HCT116 (cell line): ENCODE measurements around the gene MME. TPM values are rescaled to one million over a fixed set of nuclear protein-coding genes. Genes with fewer than 3 reads are reported as not detected.

Experiments used
- ATAC-seq: fragments of 200-7000 bp; cut with Tn5 transposase; 2 replicates; pipeline ENCODE4 v1.9.1; 2020; ENCODE audit warnings: mild to moderate bottlenecking, moderate library complexity
- BruUV-seq: library from RNA; stranded (reverse); fragments of 400-500 nt; replicated peaks from 2 replicates; lab custom pipeline; 2021; lab: Mats Ljungman, UMichigan
- CTCF ChIA-PET: fragments of 300-600 bp; sonication (Branson Sonifier 250); formaldehyde crosslinking; loops from one replicate; lab custom pipeline; 2021; ENCODE audit warnings: antibody characterized with exemption; lab: Charles Lee
- POLR2A ChIA-PET: fragments of 300-600, 350-600 bp; sonication (Branson Sonifier 250); formaldehyde crosslinking; loops from one replicate; lab custom pipeline; 2021; ENCODE audit warnings: antibody characterized with exemption; lab: Charles Lee
- RAD21 ChIA-PET, 2 experiments: fragments of 300-600 bp; sonication (Branson Sonifier 250); formaldehyde crosslinking; loops; one replicate each; lab custom pipeline; 2023; ENCODE audit warnings: low total read pairs in 2 of 2; ENCODE audit not compliant: uncharacterized antibody in 2 of 2, unreplicated experiment in 2 of 2, low non-redundant PET in 1 of 2; lab: Charles Lee
- DNase-seq: peaks from one replicate; pipeline ENCODE4 v3.0.0-alpha.2; 2010; ENCODE audit warnings: low read depth, low spot score
- H2AFZ ChIP-seq: fragments of 200-600 bp; shearing (Covaris generic), sonication (generic); 2 replicates; pipeline ENCODE4 v1.6.1; 2017; ENCODE audit warnings: low read depth, mixed run types, mixed read lengths, antibody characterized with exemption, low read length; ENCODE audit not compliant: poor library complexity, severe bottlenecking
- H3K27ac ChIP-seq: 2 replicates; pipeline ENCODE4 v1.5.1; 2012; ENCODE audit warnings: low read depth, low read length
- H3K27me3 ChIP-seq: fragments of 200-600 bp; sonication (generic); 2 replicates; pipeline ENCODE4 v1.6.1; 2016; ENCODE audit warnings: mixed run types, low read length, mixed read lengths; ENCODE audit not compliant: insufficient read depth
- H3K36me3 ChIP-seq, 2 experiments: fragments of 200-500 bp in 1 of 2; fragments of 200-600 bp in 1 of 2; sonication (Bioruptor generic) in 1 of 2; sonication (generic) in 1 of 2; 2 replicates each; pipeline versions ENCODE4 v1.5.1 to v1.6.1; 2014 to 2016; ENCODE audit warnings: low read length in 2 of 2, inconsistent platforms in 1 of 2, mixed read lengths in 1 of 2, mixed run types in 1 of 2; ENCODE audit not compliant: insufficient read depth in 2 of 2, control insufficient read depth in 1 of 2
- H3K4me1 ChIP-seq, 2 experiments: fragments of 200-600 bp in 1 of 2; sonication (generic) in 1 of 2; 2 replicates each; pipeline versions ENCODE4 v1.5.1 to v1.6.1; 2012 to 2017; ENCODE audit warnings: low read length in 2 of 2, inconsistent platforms in 1 of 2, mild to moderate bottlenecking in 1 of 2, mixed read lengths in 1 of 2, mixed run types in 1 of 2, moderate library complexity in 1 of 2; ENCODE audit not compliant: insufficient read depth in 2 of 2, control insufficient read depth in 1 of 2
- H3K4me2 ChIP-seq: fragments of 200-600 bp; sonication (generic); 2 replicates; pipeline ENCODE4 v1.6.1; 2017; ENCODE audit warnings: mixed run types, low read length, mixed read lengths
- H3K4me3 ChIP-seq, 2 experiments: fragments of 200-600 bp in 1 of 2; sonication (generic) in 1 of 2; replicated peaks in 1 of 2; 2 replicates each; pipeline ENCODE4 v1.5.1; 2011 to 2016; ENCODE audit warnings: low read length in 2 of 2, control low read depth in 1 of 2, low read depth in 1 of 2, mild to moderate bottlenecking in 1 of 2, mixed read lengths in 1 of 2, mixed run types in 1 of 2
- H3K79me2 ChIP-seq: fragments of 200-600 bp; sonication (generic); 2 replicates; pipeline ENCODE4 v1.6.1; 2017; ENCODE audit warnings: mild to moderate bottlenecking, mixed run types, low read length, moderate library complexity, mixed read lengths; ENCODE audit not compliant: insufficient read depth
- H3K9ac ChIP-seq: fragments of 200-600 bp; sonication (generic); 2 replicates; pipeline ENCODE4 v1.6.1; 2016; ENCODE audit warnings: low read length, mixed read lengths
- H3K9me2 ChIP-seq: fragments of 200-600 bp; sonication (generic), shearing (Covaris generic); 2 replicates; pipeline ENCODE4 v1.6.1; 2017; ENCODE audit warnings: mixed run types, mild to moderate bottlenecking, moderate library complexity; ENCODE audit not compliant: insufficient read depth
- H3K9me3 ChIP-seq, 2 experiments: fragments of 200-500 bp in 1 of 2; fragments of 200-600 bp in 1 of 2; sonication (Bioruptor generic) in 1 of 2; sonication (generic) in 1 of 2; 2 replicates each; pipeline ENCODE4 v1.6.1; 2014 to 2017; ENCODE audit warnings: low read length in 2 of 2, mixed read lengths in 2 of 2, inconsistent platforms in 1 of 2, low read depth in 1 of 2, mild to moderate bottlenecking in 1 of 2, mixed run types in 1 of 2, moderate library complexity in 1 of 2; ENCODE audit not compliant: control insufficient read depth in 1 of 2, insufficient read depth in 1 of 2
- H4K20me1 ChIP-seq: fragments of 200-600 bp; sonication (generic), shearing (Covaris generic); 2 replicates; pipeline ENCODE4 v1.6.1; 2017; ENCODE audit warnings: mixed run types, mild to moderate bottlenecking, moderate library complexity; ENCODE audit not compliant: insufficient read depth
- ATF3 ChIP-seq: IDR thresholded peaks from 2 replicates; pipeline ENCODE4 v1.6.1; 2012
- CBX3 ChIP-seq: IDR thresholded peaks from 2 replicates; pipeline ENCODE4 v1.6.1; 2012; ENCODE audit warnings: low read depth
- CEBPB ChIP-seq: IDR thresholded peaks from 2 replicates; pipeline ENCODE4 v1.6.1; 2012; ENCODE audit warnings: low read depth
- EGR1 ChIP-seq: IDR thresholded peaks from 2 replicates; pipeline ENCODE4 v1.6.1; 2012; ENCODE audit warnings: low read depth
- EZH2 ChIP-seq: fragments of 200-600 bp; sonication (generic); IDR thresholded peaks from 2 replicates; pipeline ENCODE4 v1.6.1; 2017; ENCODE audit warnings: antibody characterized with exemption, mixed run types
- EZH2phosphoT487 ChIP-seq: fragments of 200-600 bp; IDR thresholded peaks from 2 replicates; pipeline ENCODE4 v1.6.1; 2018; ENCODE audit warnings: antibody characterized with exemption, borderline replicate concordance
- JUND ChIP-seq: IDR thresholded peaks from 2 replicates; pipeline ENCODE4 v1.6.1; 2012
- POLR2AphosphoS5 ChIP-seq: IDR thresholded peaks from 2 replicates; pipeline ENCODE4 v1.6.1; 2011; ENCODE audit warnings: mild to moderate bottlenecking, low read depth, low read length, moderate library complexity
- RAD21 ChIP-seq: IDR thresholded peaks from 2 replicates; pipeline ENCODE4 v1.6.1; 2012; ENCODE audit warnings: low read depth, mild to moderate bottlenecking
- SP1 ChIP-seq: IDR thresholded peaks from 2 replicates; pipeline ENCODE4 v1.6.1; 2012; ENCODE audit warnings: low read depth
- SRF ChIP-seq: IDR thresholded peaks from 2 replicates; pipeline ENCODE4 v1.6.1; 2012; ENCODE audit warnings: low read depth
- TCF7L2 ChIP-seq: IDR thresholded peaks from 2 replicates; pipeline ENCODE4 v1.7.0; 2011; ENCODE audit warnings: borderline replicate concordance, inconsistent platforms; ENCODE audit not compliant: insufficient read depth, insufficient read length; ENCODE audit errors: extremely low read depth
- ZFX ChIP-seq: fragments of 450-650 bp; IDR thresholded peaks from 2 replicates; pipeline ENCODE4 v1.6.1; 2017
- intact Hi-C: fragments of 100-400 bp; cut with micrococcal nuclease; formaldehyde crosslinking; loops from 2 replicates; pipeline ENCODE4 v1.10.0; 2022
- total RNA-seq: library from RNA; stranded (reverse); gene quantifications from one replicate; pipeline ENCODE4 v1.2.1, GENCODE V29; 2021; ENCODE audit not compliant: unreplicated experiment

MME gene
- total RNA-seq, 1 experiment from 2014 or later: 0.34 TPM

- no peaks in the 10 kb centered on the region for H3K9me2 ChIP-seq
- no peak for DNase-seq
- RAD21 ChIA-PET: no interaction called here
- CTCF ChIA-PET: no interaction called here
- intact Hi-C loops: no loop called here
- H3K9me3 ChIP-seq: no peaks in the 10 kb centered on the region
- H3K4me2 ChIP-seq: no peak overlapping the region
- H3K79me2 ChIP-seq: no peaks in the 10 kb centered on the region
- no peak overlapping the region for H2AFZ ChIP-seq
- H3K36me3 ChIP-seq: no peaks in the 10 kb centered on the region
- TF ChIP-seq TCF7L2 (no peak), ATF3 (no peak), ZFX (no peak)
- H3K4me3 ChIP-seq: no peak overlapping the region
- POLR2A ChIA-PET: no interaction called here
- H3K9ac ChIP-seq: no peak overlapping the region
- no peak for ATAC-seq
- no peaks in the 10 kb centered on the region for H3K27me3 ChIP-seq
- H3K4me1 ChIP-seq: no peaks in the 10 kb centered on the region
- H4K20me1 ChIP-seq: no peaks in the 10 kb centered on the region
- no peak overlapping the region for H3K27ac ChIP-seq
- BruUV-seq: no TSS peak
Observed at GRCh38 chr3:155210736-155211135, 130.6 kb downstream of the MME start.

GRCh38 chr3:155211266-155211665 lies 131.1 kb downstream of the MME start:
- H3K9me2 ChIP-seq: no peaks in the 10 kb centered on the region
- no peak for TF ChIP-seq SRF
- no peak for TF ChIP-seq CEBPB
- no peak for TF ChIP-seq SP1
- no peak for TF ChIP-seq EZH2
- TF ChIP-seq RAD21: no peak
- TF ChIP-seq EZH2phosphoT487: no peak
- TF ChIP-seq EGR1: no peak
- no peak for TF ChIP-seq CBX3
- TF ChIP-seq POLR2AphosphoS5: no peak
- no peak for TF ChIP-seq JUND
- H2AFZ ChIP-seq: no peak overlapping the region
- no peaks in the 10 kb centered on the region for H3K9me3 ChIP-seq
- ATAC-seq (no peak), DNase-seq (no peak)
- no peak overlapping the region for H3K9ac ChIP-seq
- H3K27me3 ChIP-seq: no peaks in the 10 kb centered on the region
- BruUV-seq: no TSS peak
- no peak overlapping the region for H3K27ac ChIP-seq
- RAD21 ChIA-PET: no interaction called here
- intact Hi-C loops: no loop called here
- no peak overlapping the region for H3K4me3 ChIP-seq
- no peaks in the 10 kb centered on the region for H4K20me1 ChIP-seq
- no peak overlapping the region for H3K4me2 ChIP-seq
- CTCF ChIA-PET: no interaction called here
- no peaks in the 10 kb centered on the region for H3K79me2 ChIP-seq
- no peaks in the 10 kb centered on the region for H3K4me1 ChIP-seq
- POLR2A ChIA-PET: no interaction called here
- no peaks in the 10 kb centered on the region for H3K36me3 ChIP-seq
